ENCODE data around the gene ALDOC.

ALDOC gene

DNA sequence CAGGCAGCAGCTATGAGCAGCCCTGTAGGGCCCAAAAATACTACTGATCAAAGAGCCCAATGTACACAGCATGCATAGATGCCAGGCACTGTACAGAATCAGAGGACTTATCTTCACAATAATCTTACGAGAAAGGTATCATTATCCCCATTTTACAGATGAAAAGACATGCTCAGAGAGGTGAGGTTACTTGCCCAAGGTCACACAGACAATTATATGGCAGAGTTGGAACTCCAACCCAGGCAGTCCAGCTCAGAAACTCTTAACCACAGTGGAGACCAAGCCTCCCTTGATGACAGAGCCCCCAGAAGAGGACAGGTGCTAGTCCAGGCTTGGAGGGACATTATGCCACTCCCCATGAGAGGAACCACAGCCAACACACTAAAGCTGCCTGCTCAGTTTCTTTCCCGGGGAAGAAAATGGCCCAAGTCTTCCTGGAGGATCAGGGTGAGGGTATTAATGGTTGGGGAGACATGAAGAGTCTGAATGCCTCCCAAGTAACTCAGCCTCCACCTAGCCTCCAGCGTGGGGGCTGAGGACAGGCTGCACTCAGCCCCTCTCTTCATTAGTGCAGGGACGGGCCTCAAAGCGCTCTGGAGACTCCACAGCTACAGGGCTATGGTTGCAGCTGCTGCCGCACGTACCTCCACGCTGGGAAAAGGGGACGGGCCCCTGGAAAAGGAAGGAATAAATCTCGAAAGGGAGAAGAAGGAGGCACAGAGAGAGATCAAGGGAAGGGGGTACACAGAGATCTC, 25.1 kb downstream of the ALDOC start:
- DNase-seq: no peak

DNA sequence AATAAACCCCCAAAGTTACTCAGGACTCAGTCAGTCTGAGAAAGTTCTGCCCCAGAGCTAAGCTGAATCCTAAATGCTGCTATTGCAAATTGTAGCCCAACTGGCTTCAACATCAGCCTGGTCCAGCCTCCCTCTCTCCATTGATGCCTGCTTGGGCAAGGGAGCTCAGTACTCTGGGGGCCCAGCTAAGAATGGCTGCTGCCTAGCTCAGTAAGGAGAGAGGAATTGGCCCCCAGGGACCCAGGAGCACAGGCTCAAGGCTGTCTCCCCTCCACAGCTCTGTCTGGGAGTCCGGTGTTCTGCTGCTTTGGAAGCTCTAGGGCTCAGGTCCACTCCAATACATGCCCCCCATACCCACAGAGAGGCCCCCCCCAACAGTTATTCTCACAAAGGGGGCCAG, 25.8 kb downstream of the ALDOC start:
- no peak for DNase-seq

DNA sequence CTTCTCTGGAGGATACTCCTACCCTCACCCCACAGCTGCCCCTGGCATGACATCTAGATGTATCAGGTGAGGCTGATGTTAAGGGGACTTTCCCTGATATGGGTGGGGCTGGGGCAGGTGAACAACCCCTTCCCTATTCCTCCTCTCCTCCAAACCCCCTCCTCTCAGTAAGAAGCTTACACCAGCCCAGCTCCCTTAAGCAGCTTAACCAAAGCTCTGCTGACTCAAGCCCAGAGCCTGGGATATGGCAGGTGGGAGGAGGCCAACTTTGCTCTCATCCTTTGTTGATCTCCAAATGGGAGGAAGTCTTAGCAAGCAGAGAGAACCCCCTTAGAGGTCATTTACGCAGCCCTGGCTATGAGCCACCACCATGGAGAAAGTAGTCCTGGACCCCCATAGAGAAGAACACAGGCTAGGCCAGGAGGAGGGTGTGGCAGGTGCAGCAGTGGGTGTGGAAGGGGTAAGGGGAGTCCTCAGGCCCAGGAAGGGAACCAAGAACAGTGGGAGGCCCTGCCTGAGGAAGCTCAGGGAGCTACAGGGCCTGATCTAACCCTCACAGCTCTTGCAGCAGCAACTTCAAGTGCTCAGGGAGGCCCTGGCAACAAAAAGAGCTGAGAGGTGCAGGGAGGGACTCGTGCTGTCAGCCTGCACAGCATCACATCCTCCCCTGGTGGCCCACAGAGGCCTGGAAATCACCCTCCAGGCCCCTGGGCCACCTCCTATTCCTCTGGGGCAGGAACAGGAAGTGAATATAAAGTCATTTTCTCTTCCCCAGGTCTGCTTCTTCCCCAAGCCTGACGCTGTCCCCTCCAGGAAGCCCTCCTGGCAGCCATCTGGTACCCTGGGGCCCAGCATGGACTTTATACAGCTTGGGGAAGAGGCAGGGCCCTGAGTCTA, 27.2 kb downstream of the ALDOC start:
- peak; percentile 33 for DNase-seq

DNA sequence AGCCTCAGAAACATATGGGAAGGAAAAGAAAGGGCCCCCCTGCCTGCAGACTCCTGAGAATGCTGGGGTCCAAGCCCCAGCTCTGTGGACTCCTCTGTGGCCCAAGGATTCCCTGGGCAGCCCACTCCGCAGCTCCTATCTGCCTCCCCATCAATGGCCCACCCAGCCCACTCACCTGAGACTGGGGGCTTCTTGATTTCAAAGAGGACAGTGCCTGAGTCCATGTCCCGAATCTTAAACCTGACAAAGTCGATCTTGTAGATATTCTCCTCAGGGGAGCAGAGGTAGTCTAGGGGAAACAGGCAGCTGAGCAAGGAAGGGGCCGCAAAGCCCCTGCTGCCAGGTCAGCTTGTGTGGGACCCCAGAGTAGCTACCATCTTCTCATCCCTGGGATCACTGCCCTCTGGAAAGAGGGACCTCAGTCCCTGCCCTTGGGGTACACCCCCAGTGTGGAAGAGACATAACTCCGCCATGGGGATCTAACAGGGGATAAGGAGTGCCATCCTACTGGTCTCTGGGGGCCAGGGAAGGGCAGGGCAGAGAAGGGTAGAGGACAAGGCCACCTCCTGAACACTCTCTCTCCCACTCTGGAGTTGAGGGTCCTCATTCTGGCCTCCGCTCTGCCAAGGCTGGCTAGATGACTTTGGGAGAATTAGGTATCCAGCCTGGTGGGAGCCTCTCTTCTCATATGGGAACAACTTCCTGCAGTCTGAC, 28.1 kb downstream of the ALDOC start:
- DNase-seq: no peak

DNA sequence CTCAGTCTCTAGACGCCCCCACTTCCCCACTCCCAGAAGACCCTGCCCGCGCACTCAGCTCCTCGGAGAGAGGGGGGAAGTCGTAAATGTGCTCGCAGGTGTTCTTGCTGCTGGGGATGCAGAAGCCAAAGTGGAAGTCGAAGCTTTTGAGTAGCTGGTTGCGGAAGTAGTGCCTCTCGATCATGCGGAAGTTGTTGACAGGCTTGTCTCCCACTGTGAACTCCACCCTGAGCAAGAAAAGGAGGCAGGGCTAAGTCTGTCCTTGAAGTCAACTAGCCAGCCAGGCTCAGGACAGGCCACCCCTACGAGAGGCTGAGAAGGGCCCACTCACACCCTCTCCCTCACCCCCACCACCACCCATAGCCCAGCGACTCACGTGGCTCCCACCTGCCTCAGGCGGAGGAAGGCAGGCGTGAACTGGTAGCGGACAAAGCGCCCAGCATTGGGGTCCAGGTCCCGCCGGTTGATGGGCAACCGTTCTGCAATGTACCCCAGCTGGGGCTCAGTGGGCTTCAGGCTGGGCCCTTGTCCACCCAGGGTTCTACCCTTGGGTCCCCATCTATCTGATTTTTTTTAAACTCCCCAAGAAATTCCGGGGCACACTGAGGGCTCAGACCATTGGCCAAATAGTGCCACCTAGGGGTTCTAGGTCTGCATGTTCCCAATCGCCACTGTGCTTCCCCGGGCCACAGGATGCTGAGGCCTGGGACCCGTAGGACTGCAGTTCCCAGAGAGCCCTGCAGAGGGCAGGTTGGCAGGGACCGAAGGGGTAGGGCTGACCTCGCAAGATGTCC, 28.9 kb downstream of the ALDOC start:
- DNase-seq: peak; percentile 18

DNA sequence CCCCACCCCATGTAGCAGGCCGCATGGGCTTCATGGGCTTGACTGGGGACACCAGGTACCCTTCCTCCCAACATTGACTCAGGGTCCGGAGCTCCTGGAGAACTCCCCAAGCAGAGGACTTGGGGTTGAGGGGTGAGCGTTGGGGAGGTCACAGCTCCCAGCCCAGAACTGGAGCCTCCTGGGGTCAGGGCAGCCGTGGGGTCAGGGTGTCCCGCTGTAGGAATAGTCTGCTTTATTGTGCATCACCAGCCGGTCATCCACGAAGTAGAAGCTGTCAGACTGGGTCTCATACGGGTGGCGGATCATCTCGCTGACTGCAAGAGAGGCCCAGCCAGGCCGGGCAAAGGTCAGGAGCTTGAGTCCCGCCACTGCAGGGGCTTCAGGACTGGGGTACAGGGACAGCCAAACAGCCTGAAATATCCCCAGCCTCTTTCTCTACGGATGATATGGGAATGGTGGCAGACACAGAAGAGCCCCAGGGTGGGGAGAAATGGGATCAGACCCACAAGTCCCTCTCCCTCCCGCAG, 29.5 kb downstream of the ALDOC start:
- no peak for DNase-seq

DNA sequence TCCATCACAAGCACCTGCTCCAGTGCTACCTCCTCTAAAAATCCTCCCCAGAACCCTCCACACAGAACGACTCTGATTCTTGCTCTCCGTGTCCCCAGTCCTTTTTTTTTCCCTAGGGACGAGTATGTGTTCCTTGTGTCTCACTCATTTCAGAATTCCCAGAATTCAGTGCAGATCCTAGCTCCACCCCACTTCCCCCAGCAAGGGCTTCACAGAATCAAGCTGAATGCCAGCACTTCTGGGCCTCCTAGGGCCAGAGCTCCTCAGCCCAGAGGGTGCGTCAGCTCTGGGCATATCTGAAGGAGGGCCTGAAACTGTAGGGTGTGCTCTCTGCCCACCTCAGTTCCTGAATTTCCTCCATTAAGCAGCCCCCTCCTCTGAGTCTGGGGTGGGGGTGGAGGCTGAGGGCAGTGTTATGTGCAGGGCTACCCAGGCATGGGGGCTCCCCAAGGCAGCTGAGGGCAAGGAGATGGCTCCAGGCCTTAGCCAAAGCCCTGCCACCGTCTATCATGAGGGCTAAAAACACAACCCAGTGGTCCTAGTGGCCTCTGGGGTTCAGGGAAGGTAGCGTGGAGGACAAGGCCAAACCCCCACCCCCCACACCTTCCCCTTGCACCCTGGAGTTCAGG, 30.8 kb downstream of the ALDOC start:
- DNase-seq: no peak

DNA sequence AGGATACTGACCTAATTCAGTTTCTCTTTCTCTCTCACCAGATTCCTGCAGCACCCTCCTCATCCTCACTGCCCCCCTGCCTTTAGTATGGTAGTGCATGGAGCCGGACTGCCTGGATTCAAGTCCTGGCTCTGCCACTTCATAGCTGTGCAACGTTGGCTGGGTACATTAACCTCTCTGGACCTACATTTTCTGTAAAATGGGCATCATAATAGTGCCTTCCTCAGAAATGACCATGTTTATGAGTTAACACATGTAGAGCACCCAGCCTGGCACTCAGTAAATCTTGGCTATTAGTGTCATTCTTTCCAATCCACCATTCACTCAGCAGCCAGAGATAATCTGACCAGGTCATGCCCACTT, 31.6 kb downstream of the ALDOC start:
- no peak for DNase-seq

DNA sequence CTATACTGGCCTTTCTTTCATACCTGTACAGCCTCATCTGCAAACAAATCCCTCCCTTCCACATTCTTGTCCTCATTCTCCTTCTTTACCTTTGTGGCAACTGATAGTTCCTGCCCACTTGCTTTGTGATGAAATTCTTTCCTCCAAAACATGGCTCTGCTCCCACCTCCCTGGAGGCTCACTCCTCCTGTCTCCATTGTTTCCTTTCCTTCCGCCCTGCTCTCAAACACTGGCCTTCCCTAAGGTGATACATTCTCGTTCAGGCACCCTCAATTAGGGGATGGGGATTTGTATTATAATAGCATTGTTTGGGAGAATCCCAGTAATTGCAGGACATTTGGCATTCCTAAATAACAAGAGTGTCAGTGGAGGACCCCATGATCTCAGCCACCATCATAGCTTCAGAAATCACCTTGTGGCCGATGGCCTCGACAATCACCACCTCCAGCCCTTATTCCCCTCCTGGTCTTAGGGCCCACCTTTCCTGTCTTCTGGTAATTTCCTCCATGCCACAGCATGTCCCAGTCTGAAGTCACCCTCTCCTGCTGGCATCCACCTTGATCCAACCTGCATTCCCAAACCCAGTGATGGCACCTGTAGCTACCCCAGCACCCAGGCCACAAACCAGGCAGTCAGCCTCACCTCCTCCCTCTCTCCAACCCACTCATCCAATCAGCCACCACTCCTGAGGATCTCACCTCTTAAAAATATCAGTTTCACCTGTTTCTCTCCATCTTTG, 32.1 kb downstream of the ALDOC start:
- no peak for DNase-seq

DNA sequence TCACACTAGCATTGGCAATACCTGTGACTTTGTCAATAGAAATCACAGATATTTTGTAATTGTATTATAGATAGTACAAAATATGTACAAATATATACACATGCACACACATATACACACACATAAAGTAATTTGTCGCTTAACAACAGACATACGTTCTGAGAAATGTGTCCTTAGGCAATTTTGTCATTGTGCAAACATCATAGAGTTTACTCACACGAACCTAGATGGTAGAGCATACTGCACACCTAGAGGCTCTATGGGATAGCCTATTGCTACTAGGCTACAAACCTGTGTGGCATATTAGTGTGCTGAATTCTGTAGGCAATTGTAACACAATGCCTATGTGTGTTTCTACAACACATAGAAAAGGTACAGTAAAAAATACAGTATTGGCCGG, 35.3 kb downstream of the ALDOC start:
- no peak for DNase-seq

DNA sequence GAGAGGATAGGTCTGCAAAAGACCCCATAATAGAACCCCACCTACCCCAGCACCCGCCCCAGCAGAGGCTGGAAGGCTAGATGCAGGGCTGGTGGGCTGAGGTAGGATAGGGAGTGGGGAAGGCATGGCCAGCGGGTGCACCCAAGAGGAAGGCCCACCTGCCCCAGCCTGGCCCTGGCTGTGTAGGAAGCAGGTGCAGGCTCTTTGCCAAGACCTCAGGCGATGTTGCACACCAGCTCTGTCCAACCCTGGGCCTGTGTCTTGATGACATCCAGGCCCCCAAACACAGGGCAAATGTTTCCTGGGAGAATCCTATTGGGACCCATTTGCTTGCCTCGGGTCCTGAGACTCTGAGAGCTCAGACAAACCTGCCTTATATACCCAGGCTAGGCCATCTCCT, 36.5 kb downstream of the ALDOC start:
- DNase-seq: no peak

DNA sequence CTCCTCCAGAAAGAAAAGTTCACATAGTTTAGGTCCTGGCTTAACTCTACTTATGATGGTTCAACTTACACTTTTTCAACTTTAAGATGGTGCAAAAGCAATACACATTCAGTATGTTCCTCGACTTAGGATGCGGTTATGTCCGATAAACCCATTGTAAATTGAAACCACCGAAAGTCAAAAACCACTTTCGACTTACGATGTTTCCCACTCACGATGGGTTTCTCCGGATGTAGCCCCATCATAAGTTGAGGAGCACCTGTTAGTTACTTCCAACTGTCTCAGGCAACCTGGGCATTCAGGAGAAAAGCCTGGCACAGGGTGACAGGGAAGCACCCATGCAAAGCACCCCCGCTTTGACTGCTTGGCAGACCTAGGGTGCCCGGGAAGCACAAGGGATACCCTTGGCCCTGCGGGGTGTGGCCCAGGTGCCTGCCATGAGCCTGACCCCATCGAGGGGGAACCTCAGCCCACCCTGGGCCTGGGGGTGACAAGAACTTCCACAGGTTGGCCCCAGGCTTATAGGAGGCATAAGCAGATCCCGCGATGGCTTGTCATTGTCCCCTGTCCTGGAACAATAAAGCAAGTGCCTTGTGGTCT, 38.3 kb downstream of the ALDOC start:
- no peak for DNase-seq

DNA sequence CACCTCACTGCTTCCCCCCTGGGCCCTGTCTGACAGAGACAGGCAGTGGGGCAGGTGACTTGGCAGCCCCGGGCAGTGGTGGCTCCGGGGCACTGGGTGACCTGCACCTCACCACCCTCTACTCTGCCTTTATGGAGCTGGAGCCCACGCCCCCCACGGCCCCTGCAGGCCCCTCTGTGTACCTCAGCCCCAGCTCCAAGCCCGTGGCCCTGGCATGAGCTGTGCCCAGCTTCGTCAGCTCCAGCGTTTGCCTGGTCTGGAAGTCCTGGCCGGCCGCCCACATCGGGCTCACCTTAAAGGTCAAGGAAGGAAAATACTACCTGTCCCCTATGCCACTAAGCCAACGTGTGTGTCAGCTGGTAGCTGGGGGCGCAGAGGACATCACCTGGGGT, 39.5 kb downstream of the ALDOC start:
- DNase-seq: no peak

DNA sequence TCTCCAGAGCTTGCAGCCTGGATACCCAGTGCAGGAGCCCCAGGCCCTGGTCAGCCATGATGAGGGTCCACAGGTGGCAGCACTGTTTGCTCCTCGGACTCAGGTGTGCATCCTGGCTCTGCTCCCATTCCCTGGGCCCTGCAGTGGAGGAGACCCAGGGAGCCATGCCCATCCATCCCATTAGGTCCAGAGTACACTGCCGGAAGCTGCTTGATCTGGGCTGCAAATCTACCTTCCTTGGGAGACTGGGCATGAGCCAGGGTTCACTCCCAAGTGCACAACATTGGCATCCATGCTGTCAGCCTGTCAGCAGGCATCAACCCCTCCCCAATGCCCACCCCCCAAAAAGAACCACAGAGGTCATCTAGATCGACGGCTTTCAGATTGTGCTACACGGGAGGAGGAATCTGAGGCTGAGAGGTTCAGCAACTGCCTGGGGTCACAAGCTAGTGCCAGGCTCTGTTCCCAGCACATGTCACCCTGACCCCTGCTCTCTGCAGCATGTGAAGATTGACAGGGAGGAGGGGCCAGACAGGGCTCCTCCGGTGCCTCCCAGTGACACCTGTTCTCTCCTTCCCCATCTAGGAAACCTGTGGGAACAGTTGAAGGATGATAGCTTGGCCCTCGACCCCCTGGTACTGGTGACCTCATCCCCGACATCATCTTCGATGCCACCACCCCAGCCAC, 40.0 kb downstream of the ALDOC start:
- no peak for DNase-seq

DNA sequence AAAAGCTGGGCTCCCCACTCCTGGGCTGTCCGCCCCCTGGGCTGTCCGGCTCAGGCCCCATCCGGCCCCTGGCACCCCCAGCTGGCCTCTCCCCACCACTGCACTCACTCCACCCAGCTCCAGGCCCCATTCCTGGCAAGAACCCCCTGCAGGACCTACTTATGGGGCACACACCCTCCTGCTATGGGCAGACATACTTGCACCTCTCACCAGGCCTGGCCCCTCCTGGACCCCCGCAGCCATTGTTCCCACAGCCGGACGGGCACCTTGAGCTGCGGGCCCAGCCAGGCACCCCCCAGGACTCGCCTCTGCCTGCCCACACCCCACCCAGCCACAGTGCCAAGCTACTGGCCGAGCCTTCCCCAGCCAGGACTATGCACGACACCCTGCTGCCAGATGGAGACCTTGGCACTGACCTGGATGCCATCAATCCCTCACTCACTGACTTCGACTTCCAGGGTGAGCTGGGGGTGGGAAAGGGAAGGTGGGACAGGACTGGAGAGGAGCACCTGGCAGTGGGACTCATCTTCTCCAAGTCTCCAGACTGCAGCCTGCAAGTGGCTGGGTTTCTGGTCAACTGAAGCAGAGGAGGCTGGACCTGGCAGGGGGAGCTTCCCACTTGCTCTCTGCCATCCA, 41.8 kb downstream of the ALDOC start:
- no peak for DNase-seq

DNA sequence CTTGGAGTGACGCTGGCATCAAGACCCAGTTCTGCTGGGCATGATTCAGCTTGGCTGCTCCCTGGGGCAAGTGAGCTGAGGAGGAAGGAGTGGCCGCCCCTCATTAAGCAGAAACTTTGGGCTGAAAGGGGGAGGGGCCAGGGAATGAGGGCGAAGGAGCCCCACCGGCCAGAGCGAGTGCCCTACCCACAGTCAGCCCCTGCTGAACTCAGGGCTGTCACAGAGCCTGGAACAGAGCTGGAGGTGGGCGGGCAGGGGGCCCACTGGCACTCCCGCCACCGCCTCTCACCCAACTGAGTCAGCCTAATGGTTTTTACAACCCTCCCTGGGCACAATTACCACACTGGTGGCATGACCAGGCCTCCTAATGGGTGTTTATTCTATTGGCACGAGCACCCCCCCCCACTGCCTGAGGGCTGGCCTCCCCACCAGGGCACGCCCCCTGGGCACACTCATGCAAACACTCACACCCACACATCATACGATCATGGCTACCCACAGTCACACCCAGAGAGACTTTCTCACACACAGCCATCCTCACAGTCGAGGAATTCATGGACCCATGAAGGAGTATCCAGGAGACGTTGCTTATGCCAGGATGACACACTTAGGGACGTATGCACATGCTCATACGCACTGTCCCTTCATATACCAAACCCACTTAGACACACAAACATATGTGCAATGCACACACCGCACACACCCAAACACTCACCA, 43.4 kb downstream of the ALDOC start:
- DNase-seq: no peak

DNA sequence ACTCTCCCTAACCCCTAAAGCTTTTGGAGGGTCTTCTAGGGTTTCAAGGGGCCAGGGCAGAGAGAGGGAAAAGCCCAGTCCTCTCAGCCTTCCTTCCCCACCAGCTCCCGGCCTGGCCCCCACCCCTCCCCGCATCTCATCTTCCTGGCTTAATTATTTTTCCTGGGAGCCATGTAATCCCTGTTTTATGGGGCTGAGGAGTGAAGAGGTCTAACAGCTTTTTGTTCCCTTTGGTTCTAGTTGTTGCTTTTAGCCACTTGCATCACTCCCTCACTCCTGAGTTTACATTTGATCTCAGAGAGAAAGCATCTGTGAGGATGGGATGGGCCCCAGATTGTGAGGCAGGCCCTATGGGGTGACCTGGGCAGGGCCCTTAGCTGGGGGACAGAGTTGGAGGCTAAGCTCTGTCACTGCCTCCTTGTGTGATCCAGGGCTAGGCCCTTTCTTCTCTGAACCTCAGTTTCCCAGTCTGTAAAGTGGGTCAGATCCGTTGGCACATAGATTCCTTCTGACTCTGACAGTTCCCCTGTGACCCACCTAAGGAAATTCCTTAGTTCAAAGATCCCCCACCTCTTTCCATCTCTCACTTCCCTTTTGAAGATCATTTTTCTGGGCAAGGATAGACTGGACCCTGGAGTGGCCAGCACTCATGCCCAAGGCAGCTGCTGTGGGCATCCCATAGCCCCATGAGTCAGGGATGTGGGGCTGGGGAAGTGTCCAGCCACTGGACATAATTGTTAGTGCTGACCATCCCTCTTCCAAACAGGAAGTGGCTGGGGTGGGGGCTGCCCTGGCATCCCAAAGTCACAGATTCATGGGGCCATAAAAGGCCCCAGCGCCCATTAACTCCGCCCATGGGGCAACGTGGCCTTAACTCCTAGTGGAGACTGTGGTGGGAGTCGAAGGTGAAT, 44.4 kb downstream of the ALDOC start:
- DNase-seq: no peak

DNA sequence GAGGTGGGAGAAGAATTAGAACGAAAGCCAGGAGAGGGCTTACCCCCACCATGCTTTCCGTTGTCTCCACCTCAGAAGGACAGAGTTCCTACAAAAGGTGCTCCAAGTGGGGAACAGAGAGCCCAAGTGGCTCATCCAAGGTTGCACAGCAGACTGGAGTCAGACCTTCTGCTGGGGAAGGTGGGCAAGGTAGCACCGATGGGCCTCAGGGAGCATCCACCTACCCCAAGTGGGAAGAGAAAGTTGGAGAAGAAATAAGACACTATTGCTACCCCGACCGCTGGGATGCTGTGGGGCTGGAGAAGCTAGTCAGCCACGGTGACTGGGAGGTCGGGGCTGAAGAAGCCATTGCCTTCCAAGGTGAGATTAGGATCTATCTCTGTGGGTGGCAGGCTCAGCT, 45.8 kb downstream of the ALDOC start:
- no peak for DNase-seq
